Measurements from ENCODE around the gene IMMP2L. TPM values are rescaled to one million over a fixed set of nuclear protein-coding genes. Genes with fewer than 3 reads are reported as not detected.

Gene IMMP2L
- total and polyA plus RNA-seq, 2 of the 4 experiments (the other 2 are of a cell fraction), result 5.8 to 9.3 TPM

DNA sequence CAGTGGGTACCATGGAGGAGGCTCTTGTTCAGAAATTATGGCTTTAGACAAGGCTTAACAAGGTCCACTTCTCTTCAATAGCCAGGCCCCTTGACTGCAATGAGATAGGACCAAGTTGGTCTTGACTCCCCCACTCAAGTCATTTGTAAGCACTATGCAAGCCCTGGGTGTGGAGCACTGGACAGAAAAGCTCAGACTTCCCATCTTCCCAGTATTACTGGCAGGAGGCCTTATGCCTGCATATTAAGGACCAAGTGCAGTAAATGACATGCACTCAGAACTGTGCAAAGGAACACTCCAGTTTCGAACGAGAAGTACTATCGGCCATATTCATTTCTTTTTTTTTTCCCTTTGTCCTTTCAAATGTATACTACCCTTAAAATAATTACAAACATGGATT lies 789.7 kb downstream of the IMMP2L start:
- Histone ChIP-seq H3K27me3 (ENCODE audit: control insufficient read depth, insufficient read depth, low read length) (no peaks in the 10 kb centered on the region), H3K4me1 (ENCODE audit: control insufficient read depth, insufficient read depth, low read length) (no peaks in the 10 kb centered on the region), H3K4me3 (ENCODE audit: insufficient read depth, low read depth, low read length) (no peak overlapping the region), H4K91ac (ENCODE audit: insufficient read depth, low read depth, low read length) (no peak overlapping the region), H2BK120ac (ENCODE audit: low read depth, low read length) (no peak overlapping the region), H4K20me1 (ENCODE audit: insufficient read depth, low read length) (no peaks in the 10 kb centered on the region), H3K9me3 (ENCODE audit: control insufficient read depth, insufficient read depth, low read length) (no peaks in the 10 kb centered on the region), H2AK5ac (ENCODE audit: low read depth, low read length) (no peak overlapping the region), H2BK5ac (ENCODE audit: low read depth, low read length, poor library complexity, severe bottlenecking) (no peak overlapping the region), H3K4ac (ENCODE audit: low read depth, low read length) (no peak overlapping the region), H2AK9ac (replicated peaks; ENCODE audit: low read depth, low read length, poor library complexity) (no peak overlapping the region), H3K56ac (ENCODE audit: extremely low read depth, insufficient read depth, low read length) (no peak overlapping the region), H3K4me2 (ENCODE audit: low read depth, low read length) (no peak overlapping the region), H3K9me1 (ENCODE audit: insufficient read depth, low read length) (no peaks in the 10 kb centered on the region), H2AFZ (replicated peaks; ENCODE audit: low read length, poor library complexity) (no peak overlapping the region), H4K5ac (ENCODE audit: low read depth, low read length) (no peak overlapping the region), H2BK15ac (ENCODE audit: low read depth, low read length) (no peak overlapping the region), H3K14ac (replicated peaks; ENCODE audit: low read depth, low read length) (no peak overlapping the region), H3K79me1 (ENCODE audit: low read depth in 1 of 2, low read length in 2 of 2) (no peaks in the 10 kb centered on the region), H3K9ac (ENCODE audit: low read depth, low read length) (no peak overlapping the region), H3K27ac (ENCODE audit: insufficient read depth, low read length) (no peak overlapping the region), H2BK20ac (ENCODE audit: low read depth, low read length) (no peak overlapping the region), H3K18ac (ENCODE audit: low read depth, low read length) (no peak overlapping the region), H3K23ac (ENCODE audit: low read depth, low read length) (no peak overlapping the region), H3K36me3 (ENCODE audit: control insufficient read depth, insufficient read depth, low read length) (no peaks in the 10 kb centered on the region), H4K8ac (ENCODE audit: low read depth in 2 of 2, low read length in 2 of 2) (no peak overlapping the region)
- CTCF ChIA-PET, result no interaction called here
- POLR2A ChIA-PET (ENCODE audit: unreplicated experiment), result no interaction called here
- TF ChIP-seq, protein P1, sequence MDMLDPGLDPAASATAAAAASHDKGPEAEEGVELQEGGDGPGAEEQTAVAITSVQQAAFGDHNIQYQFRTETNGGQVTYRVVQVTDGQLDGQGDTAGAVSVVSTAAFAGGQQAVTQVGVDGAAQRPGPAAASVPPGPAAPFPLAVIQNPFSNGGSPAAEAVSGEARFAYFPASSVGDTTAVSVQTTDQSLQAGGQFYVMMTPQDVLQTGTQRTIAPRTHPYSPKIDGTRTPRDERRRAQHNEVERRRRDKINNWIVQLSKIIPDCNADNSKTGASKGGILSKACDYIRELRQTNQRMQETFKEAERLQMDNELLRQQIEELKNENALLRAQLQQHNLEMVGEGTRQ (IDR thresholded peaks at IDR 0.05; ENCODE audit: low read depth, low read length), result no peak
- TF ChIP-seq, protein P2, sequence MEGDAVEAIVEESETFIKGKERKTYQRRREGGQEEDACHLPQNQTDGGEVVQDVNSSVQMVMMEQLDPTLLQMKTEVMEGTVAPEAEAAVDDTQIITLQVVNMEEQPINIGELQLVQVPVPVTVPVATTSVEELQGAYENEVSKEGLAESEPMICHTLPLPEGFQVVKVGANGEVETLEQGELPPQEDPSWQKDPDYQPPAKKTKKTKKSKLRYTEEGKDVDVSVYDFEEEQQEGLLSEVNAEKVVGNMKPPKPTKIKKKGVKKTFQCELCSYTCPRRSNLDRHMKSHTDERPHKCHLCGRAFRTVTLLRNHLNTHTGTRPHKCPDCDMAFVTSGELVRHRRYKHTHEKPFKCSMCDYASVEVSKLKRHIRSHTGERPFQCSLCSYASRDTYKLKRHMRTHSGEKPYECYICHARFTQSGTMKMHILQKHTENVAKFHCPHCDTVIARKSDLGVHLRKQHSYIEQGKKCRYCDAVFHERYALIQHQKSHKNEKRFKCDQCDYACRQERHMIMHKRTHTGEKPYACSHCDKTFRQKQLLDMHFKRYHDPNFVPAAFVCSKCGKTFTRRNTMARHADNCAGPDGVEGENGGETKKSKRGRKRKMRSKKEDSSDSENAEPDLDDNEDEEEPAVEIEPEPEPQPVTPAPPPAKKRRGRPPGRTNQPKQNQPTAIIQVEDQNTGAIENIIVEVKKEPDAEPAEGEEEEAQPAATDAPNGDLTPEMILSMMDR (conservative IDR thresholded peaks at IDR 0.05; ENCODE audit: low read depth, low read length), result no peak
- TF ChIP-seq MAFK (IDR thresholded peaks at IDR 0.05; ENCODE audit: low read depth, low read length) (no peak), CHD1 (IDR thresholded peaks at IDR 0.05; ENCODE audit: low read depth, low read length) (no peak), NFE2L2 (IDR thresholded peaks at IDR 0.05; ENCODE audit: low read depth, low read length) (no peak), POLR2A (IDR thresholded peaks at IDR 0.05; ENCODE audit: low read depth, low read length) (no peak), RAD21 (IDR thresholded peaks at IDR 0.05; ENCODE audit: low read length) (no peak)
- no TSS peak for BruUV-seq (replicated peaks)
- DNase-seq (no peak), ATAC-seq (ENCODE audit: low read depth) (no peak)
- dilution Hi-C loops (cut with HindIII; ENCODE audit: low sequenced_read_pairs, unreplicated experiment) (no loop called here), intact Hi-C loops (cut with micrococcal nuclease) (no loop called here), in situ Hi-C loops (cut with MboI; ENCODE audit: low sequenced_read_pairs) (no loop called here)
- no CpG with 5 or more reads among the region's 3 CpGs for WGBS, 2 experiments (ENCODE audit: extremely low coverage in 2 of 2, insufficient read length in 1 of 2)
